Fibroblast of skin of scalp (primary cell): ENCODE data around the gene VCAN. TPM values are rescaled to one million over a fixed set of nuclear protein-coding genes. Genes with fewer than 3 reads are reported as not detected.
"Not testable (repeated sequence)": the region's sequence is repeated elsewhere in the genome, so short reads cannot be mapped to it uniquely, and the experiment has no call there.

Source experiments
- DNase-seq: peaks from one replicate; pipeline ENCODE4 v3.0.0-alpha.2; 2013
- polyA plus RNA-seq, 2 experiments: library from polyadenylated mRNA; unstranded; fragments of 120-200 nt; gene quantifications; one replicate each; pipeline ENCODE4 v1.2.1, GENCODE V29; 2013; ENCODE audit not compliant: insufficient read length in 2 of 2

VCAN gene
- polyA plus RNA-seq (2013, experiment 1 of 2; ENCODE audit: insufficient read length): 459 TPM
- polyA plus RNA-seq (2013, experiment 2 of 2; ENCODE audit: insufficient read length): 500 TPM

DNA sequence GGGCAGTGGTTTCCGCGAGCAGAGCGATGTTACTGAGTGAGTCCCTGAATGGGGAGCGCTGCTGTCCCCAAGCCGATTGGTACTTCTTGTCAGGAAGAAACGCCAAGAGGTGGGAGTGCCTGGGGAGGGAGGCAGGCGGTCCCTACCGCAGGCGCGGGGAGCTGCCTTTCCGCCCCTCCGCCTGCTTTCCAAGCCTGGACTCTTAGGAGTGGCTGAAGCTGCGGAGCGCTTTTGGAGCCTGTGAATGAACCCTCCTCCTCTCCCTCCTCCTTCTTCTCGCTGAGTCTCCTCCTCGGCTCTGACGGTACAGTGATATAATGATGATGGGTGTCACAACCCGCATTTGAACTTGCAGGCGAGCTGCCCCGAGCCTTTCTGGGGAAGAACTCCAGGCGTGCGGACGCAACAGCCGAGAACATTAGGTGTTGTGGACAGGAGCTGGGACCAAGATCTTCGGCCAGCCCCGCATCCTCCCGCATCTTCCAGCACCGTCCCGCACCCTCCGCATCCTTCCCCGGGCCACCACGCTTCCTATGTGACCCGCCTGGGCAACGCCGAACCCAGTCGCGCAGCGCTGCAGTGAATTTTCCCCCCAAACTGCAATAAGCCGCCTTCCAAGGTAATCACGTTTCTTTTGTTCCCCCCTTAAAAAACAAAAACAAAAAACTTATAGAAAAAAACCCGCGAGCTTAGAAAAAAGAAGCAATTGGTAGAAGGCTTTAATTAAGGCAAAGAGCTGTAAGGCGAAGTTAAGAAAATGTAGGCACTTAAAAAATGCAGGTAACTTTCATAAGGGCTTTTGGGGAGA is at the start of gene VCAN:
Gene VCAN, plus strand, starts transcription at position 340 of the 808 bp plus-strand sequence. CDS start 11,775 bp downstream, outside the sequence.
- DNase-seq: peak; percentile 94

GRCh38 chr5:83422284-83422683 is 49.3 kb upstream of the VCAN start:
- no peak for DNase-seq

DNA sequence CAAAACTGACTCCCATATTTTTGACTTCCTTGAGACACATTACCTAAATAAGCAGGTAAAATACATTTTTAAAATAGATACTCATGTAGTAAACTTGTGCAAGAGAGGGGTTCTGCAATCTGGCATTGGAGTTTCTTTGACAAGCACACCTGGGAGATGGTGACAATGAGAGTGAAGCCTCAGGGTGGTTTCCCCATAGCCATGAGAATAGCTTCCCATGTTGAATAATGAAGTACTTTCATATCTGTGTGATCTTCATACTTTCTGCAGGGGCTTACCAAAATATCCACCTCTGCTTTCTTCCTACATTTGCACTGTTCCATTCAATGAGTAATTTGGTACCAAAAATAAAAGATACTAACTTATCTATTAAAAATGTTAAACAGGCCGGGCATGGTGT is 44.7 kb upstream of the VCAN start:
- DNase-seq: no peak

DNA sequence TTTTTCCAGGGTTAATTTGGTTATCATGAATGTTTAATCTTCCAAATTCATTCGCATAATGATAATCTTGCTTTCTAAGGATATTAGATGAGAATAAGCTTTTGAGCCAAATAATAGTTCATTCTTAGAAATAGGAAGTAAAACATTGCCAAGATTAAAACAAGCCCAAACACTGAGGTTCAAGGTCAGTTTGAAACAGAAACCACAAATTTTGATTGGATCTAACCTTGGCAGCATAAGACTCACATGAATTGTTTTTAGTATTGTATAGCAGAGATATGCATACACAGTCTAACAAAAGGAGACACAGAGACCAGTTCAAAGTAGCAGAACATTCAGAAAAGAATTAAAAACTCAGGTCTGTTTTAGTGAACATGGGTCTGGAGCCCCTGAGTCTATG is 43.4 kb upstream of the VCAN start:
- no peak for DNase-seq

DNA sequence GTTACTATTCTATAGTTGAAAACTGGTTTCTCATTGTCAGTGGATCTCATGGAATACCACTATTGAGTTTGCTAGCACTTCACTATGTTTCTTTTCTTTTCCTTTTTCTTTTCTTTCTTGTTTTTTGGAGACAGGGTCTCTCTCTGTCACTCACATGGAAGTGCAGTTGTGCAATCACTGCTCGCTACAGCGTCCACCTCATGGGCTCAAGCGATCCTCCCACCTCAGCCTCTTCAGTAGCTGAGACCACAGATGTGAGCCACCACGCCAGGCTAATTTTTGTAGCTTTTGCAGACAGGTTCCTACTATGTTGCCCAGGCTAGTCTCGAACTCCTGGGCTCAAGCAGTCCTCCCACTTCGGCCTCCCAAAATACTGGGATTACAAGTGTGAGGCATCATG is 42.7 kb upstream of the VCAN start:
- no peak for DNase-seq

DNA sequence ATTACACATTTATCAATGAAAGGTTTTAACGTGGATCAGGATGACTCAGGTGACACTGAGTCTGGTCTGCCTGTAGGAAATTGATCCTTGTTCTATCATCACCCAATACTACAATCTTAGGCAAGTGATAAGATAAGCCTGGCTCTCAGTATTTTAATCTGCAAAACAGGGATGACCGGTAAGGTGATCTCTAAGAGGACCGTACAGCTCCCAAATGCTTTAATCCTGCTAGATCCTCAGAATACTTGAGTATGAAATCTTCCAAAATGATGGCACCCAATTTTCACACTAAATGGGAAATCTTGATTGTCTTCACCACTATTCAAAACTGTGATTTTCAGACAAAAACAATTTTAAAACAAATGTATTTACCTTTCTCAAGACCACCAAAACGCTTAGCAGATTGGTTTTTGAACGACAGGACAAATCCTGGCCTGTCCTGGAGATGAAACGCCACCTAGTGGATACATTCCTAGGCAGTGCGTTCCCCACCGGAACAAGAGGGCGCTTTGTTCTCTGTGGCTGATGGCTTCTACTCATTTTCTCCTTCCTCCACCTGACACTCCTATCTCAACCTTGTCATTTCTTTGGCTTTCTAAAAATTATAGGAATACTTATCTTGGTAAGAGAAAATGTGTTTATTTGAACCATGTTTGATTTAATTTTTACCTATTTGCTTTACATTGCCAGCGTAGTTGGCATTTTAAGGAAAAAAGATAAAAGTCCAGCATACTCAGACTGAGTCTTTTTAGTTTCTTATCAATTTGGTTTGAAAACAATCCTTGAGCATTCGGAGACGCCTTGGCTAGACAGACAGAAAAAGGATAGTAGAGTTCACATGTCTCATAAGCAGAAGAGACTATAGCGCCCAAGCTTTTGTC is 41.2 kb upstream of the VCAN start:
- DNase-seq: peak; percentile 67

DNA sequence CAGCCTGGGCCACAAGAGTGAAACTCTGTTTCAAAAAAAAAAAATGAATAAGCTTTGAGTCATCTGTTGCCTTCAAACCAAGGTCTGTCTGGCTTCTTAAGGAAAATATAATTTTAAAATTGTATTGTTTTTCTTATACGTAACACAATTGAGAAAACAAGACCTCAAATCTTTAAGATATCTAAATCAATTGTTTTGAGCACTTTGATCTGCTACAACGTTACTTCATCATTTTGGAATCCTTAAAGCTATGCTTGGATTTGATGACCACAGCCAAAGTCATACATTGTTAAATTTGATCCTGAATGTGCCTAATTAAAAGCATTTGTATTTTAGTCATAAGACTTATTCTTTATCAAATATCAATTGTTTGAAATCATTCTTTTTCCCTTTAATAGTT is 37.7 kb upstream of the VCAN start:
- DNase-seq: peak; percentile 40

GRCh38 chr5:83434946-83435345 is 36.6 kb upstream of the VCAN start:
- no peak for DNase-seq

DNA sequence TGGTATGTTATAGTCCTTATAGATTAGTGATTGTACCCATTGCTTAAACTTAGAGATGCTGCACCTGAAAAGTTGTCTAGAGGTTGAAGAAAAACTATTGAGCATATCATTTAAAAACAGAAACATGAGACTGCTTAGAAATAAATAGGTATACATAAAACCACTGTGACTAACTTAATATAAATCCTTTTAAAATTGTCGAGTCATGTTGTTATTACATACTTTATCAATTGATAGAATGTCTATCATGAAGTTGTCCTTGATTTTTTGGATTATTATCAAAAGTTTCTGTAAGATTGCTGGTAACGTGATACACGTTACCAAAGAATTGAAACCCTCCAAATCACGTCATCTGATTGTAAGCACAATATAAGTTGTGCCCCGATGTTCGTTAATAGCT is 35.3 kb upstream of the VCAN start:
- no peak for DNase-seq

GRCh38 chr5:83437697-83438096 is 33.8 kb upstream of the VCAN start:
- DNase-seq: not testable (repeated sequence)

- DNase-seq: no peak
Measured at GRCh38 chr5:83440826-83441225, 30.7 kb upstream of the VCAN start.

DNA sequence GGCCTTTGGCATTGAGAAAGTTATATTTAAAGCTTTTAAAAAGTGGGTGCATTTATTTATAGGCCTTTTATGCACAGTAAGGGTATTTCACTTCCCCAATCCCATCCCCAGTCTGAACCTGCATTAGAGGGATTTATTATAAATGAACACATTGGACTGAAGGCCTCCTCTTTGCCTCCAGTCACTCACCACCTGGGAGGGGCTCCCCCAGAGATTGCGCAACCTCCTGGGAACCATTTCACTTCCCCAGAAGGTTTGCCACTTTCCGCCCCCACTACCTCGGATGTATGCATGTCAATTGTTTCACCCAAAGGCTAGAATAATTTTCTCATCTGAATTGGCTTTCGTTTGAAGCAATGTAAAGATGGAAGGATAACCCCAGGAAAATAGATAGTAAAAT is 29.8 kb upstream of the VCAN start:
- no peak for DNase-seq

DNA sequence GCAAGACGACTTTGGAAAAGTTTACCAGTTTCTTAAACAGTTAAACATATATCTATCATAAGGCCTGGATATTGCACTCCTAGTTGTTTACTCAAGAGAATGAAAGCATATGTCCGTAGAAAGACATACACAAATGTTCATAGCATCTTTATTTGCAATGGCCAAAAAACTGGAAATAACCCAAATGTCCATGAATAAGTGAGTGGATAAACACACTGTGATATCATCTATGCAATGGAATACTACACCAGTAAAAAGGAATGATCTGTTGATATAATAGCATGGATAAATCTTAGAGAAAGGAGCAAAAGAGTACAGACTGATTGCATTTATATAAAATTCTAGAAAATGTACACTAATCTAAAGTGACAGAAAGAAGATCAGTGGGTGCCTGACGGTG is 28.0 kb upstream of the VCAN start:
- DNase-seq: no peak

- DNase-seq: no peak
Measured at GRCh38 chr5:83444445-83444844, 27.1 kb upstream of the VCAN start.

GRCh38 chr5:83446253-83446947 is 25.1 kb upstream of the VCAN start:
- DNase-seq: no peak

- no peak for DNase-seq
Measured at GRCh38 chr5:83447533-83447932, 24.0 kb upstream of the VCAN start.

DNA sequence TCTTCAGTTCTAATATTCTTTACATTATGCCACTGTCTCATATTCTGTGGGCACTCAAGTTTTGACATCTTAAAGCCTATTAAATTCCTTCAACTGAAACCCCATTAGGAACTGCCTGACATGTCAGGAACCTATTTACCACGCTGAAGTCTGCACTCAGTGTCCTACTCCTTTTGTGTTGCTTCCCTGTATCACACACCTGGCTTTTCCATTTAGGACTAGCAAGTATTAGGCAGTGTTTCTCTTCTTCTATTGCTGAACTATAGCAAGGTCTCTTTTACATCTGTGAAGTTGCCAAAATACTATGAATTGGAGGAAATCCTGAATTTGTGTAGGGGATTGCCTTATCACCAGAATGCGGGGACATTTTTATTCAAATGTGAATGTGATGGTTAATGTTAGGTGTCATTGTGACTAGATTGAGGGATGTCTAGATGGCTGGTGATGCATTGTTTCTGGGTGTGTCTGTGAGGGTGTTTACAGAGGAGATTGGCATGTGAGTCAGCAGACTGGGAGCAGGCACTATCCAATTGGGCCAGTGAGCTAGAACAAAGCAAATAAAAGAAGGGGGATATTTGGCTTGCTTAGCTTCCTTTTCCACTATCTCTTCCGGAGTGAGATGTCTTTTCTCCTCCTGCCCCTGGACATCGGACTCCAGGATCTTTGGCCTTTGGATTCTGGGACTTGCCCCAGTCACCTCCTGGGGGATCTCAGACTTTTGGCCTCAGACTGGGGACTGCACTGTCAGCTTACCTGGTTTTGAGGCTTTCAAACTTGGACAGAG is 21.2 kb upstream of the VCAN start:
- no peak for DNase-seq

- DNase-seq: no peak
Measured at GRCh38 chr5:83450967-83451248, 20.6 kb upstream of the VCAN start.

DNA sequence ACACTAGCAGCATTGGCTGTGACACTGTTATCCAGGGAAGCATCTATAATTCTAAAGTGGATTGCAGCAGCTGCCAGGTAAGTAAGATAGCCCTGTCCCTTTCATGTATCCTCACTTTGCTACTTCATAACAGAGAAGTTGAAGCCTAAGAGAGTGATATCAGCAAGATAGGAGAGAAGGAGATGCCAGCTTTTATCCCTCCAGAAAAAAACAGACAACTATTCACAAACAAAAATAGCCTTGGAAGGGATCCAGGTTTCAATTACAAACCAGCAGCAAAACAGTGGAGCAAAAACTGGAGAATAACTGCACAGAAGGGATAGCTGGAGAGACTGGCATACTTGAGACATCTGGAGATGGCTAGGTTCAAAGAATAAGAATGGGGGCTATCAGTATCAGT is 19.6 kb upstream of the VCAN start:
- no peak for DNase-seq

DNA sequence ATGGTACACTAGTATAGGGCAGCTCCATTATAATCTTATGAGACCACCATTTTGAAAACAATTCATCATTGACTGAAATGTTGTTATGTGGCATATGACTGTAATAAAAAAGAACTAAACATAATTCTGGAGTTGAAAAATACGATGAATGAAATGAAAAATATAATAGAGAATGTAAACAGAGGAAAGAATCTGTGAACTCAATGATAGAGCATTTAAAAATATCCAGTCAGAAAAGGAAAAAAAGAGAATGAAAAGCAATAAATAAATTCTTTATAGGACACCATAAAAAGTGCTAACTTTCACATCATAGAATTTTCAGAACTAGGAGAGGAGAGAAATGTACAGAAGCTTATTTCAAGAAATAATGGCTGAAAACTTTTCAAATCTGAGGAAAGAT is 17.6 kb upstream of the VCAN start:
- no peak for DNase-seq

DNA sequence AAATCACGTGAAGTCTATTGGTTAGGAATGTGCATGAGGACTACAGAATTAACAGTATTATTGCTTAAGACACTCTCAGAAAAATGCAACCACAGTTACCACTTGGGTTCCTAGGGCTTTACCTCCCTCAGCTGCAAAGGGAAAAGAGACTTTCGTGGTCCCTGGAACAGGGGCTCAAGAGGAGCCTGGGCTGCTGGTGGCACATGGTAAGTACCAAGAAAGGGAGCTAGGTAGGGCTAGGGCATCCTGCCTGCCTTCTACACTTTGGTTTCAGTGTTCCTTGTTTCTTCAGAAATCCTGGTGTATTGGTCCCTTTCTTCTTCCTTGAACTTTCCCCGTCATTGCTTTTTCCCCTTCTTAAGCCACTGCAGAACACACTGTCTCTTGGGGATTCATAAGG is 7.3 kb upstream of the VCAN start:
- no peak for DNase-seq

- DNase-seq: peak; percentile 79
Measured at GRCh38 chr5:83467371-83468035, 4.0 kb upstream of the VCAN start.
